ENCODE results near the gene CNOT3.
"Not testable (repeated sequence)": the region's sequence is repeated elsewhere in the genome, so short reads cannot be mapped to it uniquely, and the experiment has no call there.

The CNOT3 gene

DNA sequence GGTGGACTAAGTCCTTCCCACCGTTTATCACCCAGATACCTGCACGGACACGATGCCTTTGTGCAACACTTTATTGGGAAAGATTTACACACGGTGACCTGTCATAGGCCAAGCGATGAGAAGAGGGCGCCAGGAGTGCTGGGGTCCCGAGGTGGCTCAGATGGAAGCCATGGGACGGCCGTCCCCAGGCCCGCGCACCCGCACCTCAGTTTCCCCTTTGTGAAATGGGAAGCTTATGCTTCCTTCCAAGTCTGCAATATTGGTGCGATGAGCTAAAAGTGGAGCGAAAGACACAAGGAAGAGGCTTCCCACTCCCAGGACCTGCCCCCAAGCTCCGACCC, 35.8 kb downstream of the CNOT3 start:
- no peak for DNase-seq

- no peak for DNase-seq
These were observed 36.6 kb downstream of the CNOT3 start for GRCh38 chr19:54173951-54174834.

- DNase-seq, result no peak
These were observed 41.2 kb downstream of the CNOT3 start for GRCh38 chr19:54178581-54179261.

- no peak for DNase-seq
These were observed 41.8 kb downstream of the CNOT3 start for GRCh38 chr19:54179262-54179852.

- DNase-seq, result peak; percentile 52
These were observed 42.4 kb downstream of the CNOT3 start for GRCh38 chr19:54179921-54180461.

DNA sequence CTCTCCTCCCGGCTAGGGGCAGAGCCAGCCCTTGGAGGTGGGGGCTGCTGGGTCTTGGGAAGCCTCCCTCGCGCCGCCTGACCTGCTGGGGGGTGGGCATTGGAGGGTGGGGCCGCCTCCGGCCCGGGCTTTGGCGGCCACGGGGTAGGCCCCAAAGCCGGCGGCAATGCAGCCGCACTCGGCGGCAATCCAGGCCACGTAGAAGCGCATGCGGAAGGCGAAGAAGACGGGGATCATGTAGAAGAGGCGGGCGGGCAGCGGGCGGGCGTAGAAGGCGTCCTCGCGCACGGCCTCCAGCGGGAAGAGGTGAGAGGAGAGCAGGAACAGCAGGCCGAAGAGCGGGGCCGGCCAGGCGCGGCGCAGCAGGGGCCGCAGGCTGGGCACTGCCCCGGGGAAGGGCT, 43.1 kb downstream of the CNOT3 start:
- DNase-seq, result no peak

GRCh38 chr19:54181894-54182293, 44.3 kb downstream of the CNOT3 start:
- DNase-seq, result not testable (repeated sequence)

DNA sequence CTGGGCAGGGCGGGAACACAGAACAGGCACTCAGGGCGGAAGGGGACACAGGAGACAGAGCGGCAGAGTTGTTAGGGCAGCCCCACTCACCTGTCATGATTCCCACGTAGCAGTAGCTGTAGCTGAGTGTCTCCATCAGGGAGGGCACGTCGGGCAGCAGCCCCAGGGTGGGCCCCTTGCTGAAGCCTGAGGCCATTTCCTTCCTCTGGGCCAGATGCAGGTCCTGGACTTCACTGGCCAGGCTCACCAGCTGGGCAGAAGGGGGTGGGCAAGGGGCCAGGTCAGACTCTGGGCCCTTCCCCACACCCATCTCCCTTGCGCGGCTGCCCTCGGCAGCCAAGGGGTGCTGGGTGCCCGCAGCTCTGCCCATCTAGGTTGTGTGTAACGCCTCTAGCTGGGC, 45.9 kb downstream of the CNOT3 start:
- DNase-seq, result no peak

GRCh38 chr19:54186351-54186750, 48.8 kb downstream of the CNOT3 start:
- no peak for DNase-seq

- DNase-seq, result no peak
These were observed 49.4 kb downstream of the CNOT3 start for GRCh38 chr19:54186934-54187381.

GRCh38 chr19:54188215-54188871, 50.8 kb downstream of the CNOT3 start:
- no peak for DNase-seq

- DNase-seq, result no peak
These were observed 51.7 kb downstream of the CNOT3 start, which contains the start of gene MBOAT7 for GRCh38 chr19:54189145-54189734. MBOAT7 (minus strand) TSS chr19:54189580; CDS start chr19:54188508, 1,072 bp downstream.

DNA sequence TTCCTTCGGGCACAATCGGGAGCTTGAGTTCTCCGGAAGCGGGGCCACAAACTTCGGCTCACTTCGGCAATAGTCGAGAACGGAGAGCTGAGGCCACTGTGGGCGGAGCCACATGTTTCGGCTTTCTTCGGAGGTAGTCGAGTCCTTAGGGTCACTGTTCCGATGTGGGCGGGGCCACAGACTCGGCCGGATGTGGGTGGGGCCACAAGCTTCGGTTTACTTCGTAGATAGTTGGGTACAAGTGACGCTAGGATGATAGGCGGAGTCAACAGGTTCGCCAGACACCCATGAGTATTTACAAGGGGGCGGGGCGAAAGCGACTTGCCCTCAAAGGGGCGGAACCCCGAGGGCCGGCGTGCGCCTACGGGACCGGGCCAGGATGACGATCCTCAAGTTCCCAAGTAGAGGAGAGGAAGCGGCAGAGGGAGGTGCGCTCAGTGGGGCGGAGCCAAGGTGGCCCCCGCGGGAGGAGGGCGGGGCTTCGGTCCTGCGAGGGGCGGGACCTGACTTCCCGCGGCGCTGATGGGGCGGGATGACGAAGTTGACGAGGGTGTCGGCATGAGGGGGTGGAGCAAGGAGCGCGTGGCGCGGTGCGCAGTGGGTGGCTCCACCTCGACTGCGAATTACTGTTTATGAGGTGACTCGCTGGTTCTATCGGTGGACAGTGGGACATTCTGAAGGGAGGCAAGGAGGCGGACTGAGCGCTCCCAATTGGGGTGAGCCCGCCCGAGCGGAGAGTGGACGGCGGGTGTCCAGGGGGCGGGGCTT, 52.4 kb downstream of the CNOT3 start:
- peak; percentile 94 for DNase-seq

DNA sequence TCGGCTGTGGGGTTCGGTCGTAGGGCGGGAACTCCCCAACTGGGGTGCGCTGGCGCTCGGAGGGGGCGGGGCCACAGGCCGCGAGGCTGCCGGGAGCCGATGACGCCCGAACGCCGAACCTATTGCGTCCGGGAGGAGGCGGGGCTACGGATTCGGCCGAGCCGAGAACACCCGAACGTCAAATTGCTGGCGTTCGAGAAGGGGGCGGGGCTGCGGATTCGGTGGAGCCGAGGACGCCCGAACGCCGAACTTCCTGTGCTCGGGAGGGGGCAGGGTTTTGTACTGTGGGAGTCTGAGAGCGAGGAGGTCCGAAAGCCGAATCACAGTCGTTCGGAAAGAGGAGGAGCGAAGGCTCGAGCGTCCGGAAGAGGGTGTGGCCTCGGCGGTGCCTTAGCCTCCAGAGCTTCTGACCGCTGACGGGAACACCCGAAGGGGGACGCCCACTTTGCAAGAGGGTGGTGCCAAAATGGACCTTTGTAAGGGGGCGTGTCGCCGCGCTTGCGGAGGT, 53.0 kb downstream of the CNOT3 start:
- peak; percentile 96 for DNase-seq

GRCh38 chr19:54191011-54191810, 53.6 kb downstream of the CNOT3 start, which contains the start of gene TSEN34:
TSEN34 (plus strand) TSS chr19:54191308; CDS start chr19:54191365, 57 bp downstream.
- DNase-seq, result peak; percentile 30

GRCh38 chr19:54191811-54192453, 54.4 kb downstream of the CNOT3 start:
- no peak for DNase-seq

DNA sequence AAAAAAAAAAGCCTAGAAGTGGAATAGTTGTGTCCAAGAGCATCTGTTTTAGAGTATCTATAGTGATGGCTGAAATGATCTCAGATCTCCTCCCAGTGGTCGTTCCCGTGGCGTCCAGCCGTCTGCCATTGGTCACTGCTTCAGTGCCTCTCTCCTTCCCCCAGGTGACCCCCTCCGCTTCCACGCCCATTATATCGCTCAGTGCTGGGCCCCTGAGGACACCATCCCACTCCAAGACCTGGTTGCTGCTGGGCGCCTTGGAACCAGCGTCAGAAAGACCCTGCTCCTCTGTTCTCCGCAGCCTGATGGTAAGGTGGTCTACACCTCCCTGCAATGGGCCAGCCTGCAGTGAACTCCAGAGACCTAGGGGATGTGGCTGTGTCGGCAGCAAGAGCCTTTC, 55.4 kb downstream of the CNOT3 start:
- no peak for DNase-seq

GRCh38 chr19:54194463-54194862, 56.9 kb downstream of the CNOT3 start:
- not testable (repeated sequence) for DNase-seq

DNA sequence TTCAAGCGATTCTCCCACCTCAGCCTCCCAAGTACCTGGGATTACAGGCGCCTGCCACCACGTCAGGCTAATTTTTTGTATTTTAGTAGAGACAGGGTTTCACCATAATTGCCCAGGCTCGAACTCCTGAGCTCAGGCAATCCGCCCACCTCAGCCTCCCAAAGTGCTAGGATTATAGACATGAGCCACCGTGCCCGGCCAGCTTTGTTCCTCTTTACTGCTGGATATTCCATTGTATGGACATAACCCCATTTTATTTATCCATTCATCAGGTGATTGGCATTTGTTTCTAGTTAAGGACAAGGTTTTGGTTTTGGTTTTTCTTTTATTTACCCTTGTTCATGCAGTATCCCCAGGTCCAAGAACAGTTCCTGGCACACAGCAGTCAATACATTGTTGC, 59.0 kb downstream of the CNOT3 start:
- no peak for DNase-seq

GRCh38 chr19:54197121-54197520, 59.6 kb downstream of the CNOT3 start:
- DNase-seq, result no peak

All from NCI-H1417 treated with DMSO at 0.1 percent for 48 hours (cell line).